ENCODE results near the gene FXYD7. TPM values are rescaled to one million over a fixed set of nuclear protein-coding genes. Genes with fewer than 3 reads are reported as not detected.

Gene FXYD7
- total and polyA plus RNA-seq, 10 donors, result 1.2 to 4.4 (median 2.3) TPM; not detected in 1

DNA sequence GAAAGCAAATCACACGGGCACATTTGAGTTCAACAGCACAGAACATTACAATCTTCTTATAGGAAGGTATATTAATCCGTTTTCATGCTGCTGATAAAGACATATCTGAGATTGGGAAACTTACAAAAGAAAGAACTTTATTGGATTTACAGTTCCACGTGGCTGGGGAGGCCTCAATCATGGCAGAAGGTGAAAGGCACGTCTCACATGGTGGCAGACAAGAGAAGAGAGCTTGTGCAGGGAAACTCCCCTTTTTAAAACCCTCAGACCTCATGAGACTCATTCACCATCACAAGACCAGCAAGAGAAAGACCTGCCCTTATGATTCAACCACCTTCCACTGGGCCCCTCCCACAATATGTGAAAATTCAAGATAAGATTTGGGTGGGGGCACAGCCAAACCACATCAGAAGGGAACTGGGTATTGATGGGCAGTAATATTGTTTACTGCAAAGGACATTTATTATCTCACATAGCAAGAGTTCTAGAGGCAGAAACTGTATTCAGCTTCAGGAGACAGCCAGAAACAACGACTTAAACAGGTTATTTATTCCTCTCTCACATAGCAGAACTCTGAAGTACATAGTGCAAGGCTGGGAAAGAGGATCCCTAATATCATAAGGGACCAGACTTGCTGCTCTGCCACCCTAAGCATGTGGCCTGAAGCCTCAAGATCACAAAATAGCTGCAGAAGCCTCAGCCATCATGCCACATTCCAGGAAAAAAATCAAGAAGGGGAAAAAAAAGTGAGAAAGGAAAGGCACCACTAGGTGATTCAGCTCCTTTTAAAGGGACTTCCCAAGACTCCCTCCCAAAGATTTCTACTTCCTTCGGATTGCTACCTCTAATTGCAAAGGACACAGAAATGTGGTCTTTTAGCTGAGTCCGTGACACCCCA lies 34.6 kb downstream of the FXYD7 start:
- no peak for DNase-seq
- WGBS, 5 donors, result 75 to 83% (median 76%) methylated on average over 7 of the region's 7 CpGs
- no peak overlapping the region for H3K4me3 ChIP-seq
- H3K27ac ChIP-seq, result no peak overlapping the region
- peaks cover 0 to 5% (median 0%) of the 10 kb centered on the region in 8 donors for H3K9me3 ChIP-seq
- H3K27me3 ChIP-seq (replicated peaks in 1 of 7), result no peaks in the 10 kb centered on the region
- intact Hi-C loops (cut with DNase I; ENCODE audit: low total_unique reads), result no loop called here
- H3K4me1 ChIP-seq, result peaks cover 0 to 6% (median 2%) of the 10 kb centered on the region in 6 donors
- TF ChIP-seq POLR2A (IDR thresholded peaks at IDR 0.05) (no peak), CTCF (IDR thresholded peaks at IDR 0.05 in 8 of 11, conservative IDR thresholded peaks at IDR 0.05 in 3 of 11) (no peak), POLR2AphosphoS5 (IDR thresholded peaks at IDR 0.05) (no peak)
- H3K36me3 ChIP-seq, result peaks cover 0 to 2% (median 0%) of the 10 kb centered on the region in 6 donors

DNA sequence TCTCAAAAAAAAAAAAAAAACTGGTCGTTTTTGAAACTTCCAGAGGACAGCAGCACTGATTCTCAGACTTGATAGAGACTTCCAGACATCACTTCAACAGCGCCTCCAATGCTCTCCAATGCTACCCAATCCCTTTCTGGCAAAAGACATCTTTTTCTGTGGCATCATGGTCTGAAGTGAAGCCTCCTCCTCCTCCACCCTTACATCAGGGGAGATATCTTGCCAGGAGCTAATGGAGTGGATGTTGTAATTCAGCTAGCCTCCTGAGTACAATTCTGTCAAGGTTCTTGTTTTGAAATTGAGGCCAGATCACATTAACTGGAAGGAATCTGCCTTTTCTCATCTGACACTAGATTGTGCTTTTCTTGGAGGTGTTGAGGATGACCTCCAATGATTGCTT lies 35.6 kb downstream of the FXYD7 start:
- no peak overlapping the region for H3K4me3 ChIP-seq
- no peak overlapping the region for H3K27ac ChIP-seq
- TF ChIP-seq POLR2A (IDR thresholded peaks at IDR 0.05) (no peak), POLR2AphosphoS5 (IDR thresholded peaks at IDR 0.05) (no peak), CTCF (IDR thresholded peaks at IDR 0.05 in 8 of 11, conservative IDR thresholded peaks at IDR 0.05 in 3 of 11) (no peak)
- no peaks in the 10 kb centered on the region for H3K36me3 ChIP-seq
- no peaks in the 10 kb centered on the region for H3K4me1 ChIP-seq
- H3K27me3 ChIP-seq (replicated peaks in 1 of 7), result no peaks in the 10 kb centered on the region
- H3K9me3 ChIP-seq, result peaks cover 0 to 5% (median 0%) of the 10 kb centered on the region in 8 donors
- 65 to 79% (median 73%) methylated on average over 2 of the region's 2 CpGs for WGBS, 5 donors
- intact Hi-C loops (cut with DNase I; ENCODE audit: low total_unique reads), result no loop called here
- DNase-seq, result no peak

DNA sequence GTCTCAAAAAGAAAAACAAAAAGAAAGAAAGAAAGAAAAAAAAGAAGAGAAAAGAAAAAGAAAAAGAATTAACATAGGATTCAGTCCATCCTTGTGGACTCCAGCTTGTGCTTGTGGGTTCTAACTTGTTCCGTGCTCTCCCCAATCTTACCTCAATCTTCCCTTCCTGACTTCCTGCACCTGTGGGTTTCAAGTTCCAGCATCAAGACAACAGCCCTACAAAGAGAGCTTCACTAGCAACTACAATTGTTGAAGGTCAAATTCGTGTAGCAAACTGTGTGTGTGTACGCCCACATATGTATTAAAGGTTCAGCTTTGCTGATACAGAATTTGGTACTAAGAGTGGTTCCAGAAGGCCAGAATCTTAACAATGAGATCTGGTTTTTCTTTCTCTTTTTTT lies 36.8 kb downstream of the FXYD7 start:
- no peak overlapping the region for H3K27ac ChIP-seq
- H3K4me1 ChIP-seq, result no peaks in the 10 kb centered on the region
- no peak for DNase-seq
- TF ChIP-seq POLR2AphosphoS5 (IDR thresholded peaks at IDR 0.05), result no peak
- no peak for TF ChIP-seq POLR2A (IDR thresholded peaks at IDR 0.05)
- no peak for TF ChIP-seq CTCF (IDR thresholded peaks at IDR 0.05 in 8 of 11, conservative IDR thresholded peaks at IDR 0.05 in 3 of 11)
- no peak overlapping the region for H3K4me3 ChIP-seq
- H3K27me3 ChIP-seq (replicated peaks in 1 of 7), result no peaks in the 10 kb centered on the region
- no peaks in the 10 kb centered on the region for H3K36me3 ChIP-seq
- 45 to 73% (median 59%) methylated on average over 3 of the region's 3 CpGs for WGBS, 5 donors
- H3K9me3 ChIP-seq, result peaks cover 0 to 15% (median 8%) of the 10 kb centered on the region in 8 donors
- intact Hi-C loops (cut with DNase I; ENCODE audit: low total_unique reads), result no loop called here

DNA sequence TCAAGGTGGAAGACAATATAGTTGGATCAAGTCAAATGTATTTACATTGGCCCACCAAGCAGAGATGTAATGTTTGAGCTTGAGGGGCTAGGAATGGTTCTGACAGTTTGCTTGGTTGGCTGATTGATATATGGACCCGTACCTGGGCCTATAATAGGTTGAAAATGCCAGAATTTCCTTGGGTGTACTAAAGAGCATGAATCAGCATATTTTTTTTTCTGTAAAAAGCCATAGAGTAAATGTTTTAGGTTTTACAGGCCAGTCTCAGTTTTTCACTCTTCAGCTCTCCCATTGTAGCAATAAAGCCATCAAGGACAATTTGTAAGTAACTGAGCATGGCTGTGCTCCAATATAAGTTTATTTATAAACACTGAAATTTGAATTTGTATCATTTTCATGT lies 38.3 kb downstream of the FXYD7 start:
- no peaks in the 10 kb centered on the region for H3K36me3 ChIP-seq
- intact Hi-C loops (cut with DNase I; ENCODE audit: low total_unique reads), result no loop called here
- H3K9me3 ChIP-seq, result peaks cover 0 to 15% (median 8%) of the 10 kb centered on the region in 8 donors
- H3K4me1 ChIP-seq, result no peaks in the 10 kb centered on the region
- H3K27ac ChIP-seq, result no peak overlapping the region
- DNase-seq, result no peak
- WGBS, 5 donors, result 74 to 92% (median 80%) methylated on average over 1 of the region's 1 CpG
- H3K4me3 ChIP-seq, result no peak overlapping the region
- no peak for TF ChIP-seq CTCF (IDR thresholded peaks at IDR 0.05 in 8 of 11, conservative IDR thresholded peaks at IDR 0.05 in 3 of 11)
- no peak for TF ChIP-seq POLR2A (IDR thresholded peaks at IDR 0.05)
- TF ChIP-seq POLR2AphosphoS5 (IDR thresholded peaks at IDR 0.05), result no peak
- H3K27me3 ChIP-seq (replicated peaks in 1 of 7), result no peaks in the 10 kb centered on the region
